Fibroblast of lung (primary cell): ENCODE measurements around the gene ANKRD24.

Experiments
- CTCF ChIP-seq, 2 donors: IDR thresholded peaks in 1 of 2; conservative IDR thresholded peaks in 1 of 2; 1 replicate in 1 of 2; 2 replicates in 1 of 2; pipeline ENCODE4 v1.5.1; 2011 to 2012; ENCODE audit warnings: low read length in 2 of 2, control low read depth in 1 of 2, inconsistent platforms in 1 of 2, low read depth in 1 of 2, mild to moderate bottlenecking in 1 of 2
- EZH2 ChIP-seq: IDR thresholded peaks from 2 replicates; pipeline ENCODE4 v1.5.1; 2012; ENCODE audit warnings: low read length, control low read depth, mild to moderate bottlenecking; ENCODE audit errors: missing control alignments

GRCh38 chr19:4174213-4174894 lies 8.1 kb upstream of the ANKRD24 start:
- no peak for TF ChIP-seq CTCF (conservative IDR thresholded peaks at IDR 0.05 in 1 of 2, IDR thresholded peaks at IDR 0.05 in 1 of 2; ENCODE audit: low read depth in 1 of 2, low read length in 2 of 2)
- TF ChIP-seq EZH2, result no peak
